Thyroid gland (tissue), 4 donors: ENCODE measurements around the gene PGLYRP1. TPM values are rescaled to one million over a fixed set of nuclear protein-coding genes. Genes with fewer than 3 reads are reported as not detected.

Experiments
- DNase-seq, 2 donors: peaks; one replicate each; pipeline ENCODE4 v3.0.0-alpha.2; 2019
- H3K27ac ChIP-seq, 3 donors: fragments of 200-600 bp; sonication (generic); 1 replicate in 2 of 3; 2 replicates in 1 of 3; pipeline ENCODE4 v1.5.1; 2016 to 2019; ENCODE audit warnings: mild to moderate bottlenecking in 1 of 3, moderate library complexity in 1 of 3
- H3K27me3 ChIP-seq: fragments of 200-600 bp; sonication (generic); one replicate; pipeline ENCODE4 v1.5.1; 2019
- H3K36me3 ChIP-seq, 2 donors: fragments of 200-600 bp; sonication (generic); one replicate each; pipeline ENCODE4 v1.5.1; 2016 to 2019
- H3K4me1 ChIP-seq, 2 donors: fragments of 200-600 bp; sonication (generic); one replicate each; pipeline ENCODE4 v1.5.1; 2017 to 2019
- H3K4me3 ChIP-seq, 3 donors: fragments of 200-600 bp; sonication (generic); replicated peaks in 1 of 3; 1 replicate in 2 of 3; 2 replicates in 1 of 3; pipeline ENCODE4 v1.5.1; 2016; ENCODE audit warnings: mild to moderate bottlenecking in 1 of 3
- H3K9me3 ChIP-seq: fragments of 200-600 bp; sonication (generic); one replicate; pipeline ENCODE4 v1.5.1; 2017
- CTCF ChIP-seq, 6 experiments: fragments of 200-600 bp in 3 of 6; fragments of 450-650 bp in 3 of 6; sonication (generic) in 3 of 6; IDR thresholded peaks; one replicate each; pipeline ENCODE4 v1.5.1; 2016 to 2019; ENCODE audit warnings: antibody characterized with exemption in 6 of 6, mild to moderate bottlenecking in 2 of 6, inconsistent platforms in 1 of 6, moderate library complexity in 1 of 6
- POLR2A ChIP-seq, 2 donors: fragments of 450-650 bp; IDR thresholded peaks; one replicate each; pipeline ENCODE4 v1.6.1; 2017; ENCODE audit warnings: antibody characterized with exemption in 2 of 2, mild to moderate bottlenecking in 2 of 2, moderate library complexity in 1 of 2
- whole genome bisulfite sequencing, 2 donors: methylation state at CpG; one replicate each; pipeline ENCODE4 v1.1.5; 2017; 5-methylcytosine and 5-hydroxymethylcytosine counted together
- intact Hi-C: fragments of 100-400 bp; cut with DNase I; formaldehyde crosslinking; loops from one replicate; pipeline ENCODE4 v1.15.1; 2023
- microRNA counts, 2 donors: library from miRNA; unstranded; fragments of <30 nt; microRNA quantifications; one replicate each; lab custom pipeline; 2016 to 2017
- microRNA-seq: library from miRNA; unstranded; fragments of <30 nt; microRNA quantifications from one replicate; pipeline ENCODE4, GENCODE V29; 2016
- small RNA-seq: library from RNA; depleted of rRNA; stranded (forward); fragments of <200 nt; gene quantifications from one replicate; pipeline ENCODE3, GENCODE V24; 2016
- total RNA-seq, 4 donors: library from RNA; depleted of rRNA; stranded (reverse); fragments of >200 nt; gene quantifications; one replicate each; pipeline ENCODE4 v1.2.3, GENCODE V29; 2016

The PGLYRP1 gene
- total RNA-seq, 4 donors from 2014 or later = 2.0 TPM; not detected in 3

- Histone ChIP-seq H3K36me3 (no peaks in the 10 kb centered on the region), H3K27ac (peak overlapping the region in 2 of 3 donors; percentile 43 to 52), H3K4me1 (no peaks in the 10 kb centered on the region), H3K27me3 (peaks cover 7% of the 10 kb centered on the region), H3K9me3 (no peaks in the 10 kb centered on the region), H3K4me3 (peak overlapping the region in 1 of 3 donors; percentile 24)
- WGBS, 2 donors = 15 to 18% methylated on average over 18 of the region's 18 CpGs
- intact Hi-C loops = no loop called here
- DNase-seq = peak in 1 of 2 donors; percentile 9
- TF ChIP-seq POLR2A (IDR thresholded peaks at IDR 0.05) = no peak
- no peak for TF ChIP-seq CTCF (IDR thresholded peaks at IDR 0.05)
These were observed 50.5 kb downstream of the PGLYRP1 start for GRCh38 chr19:45972081-45972946.

GRCh38 chr19:45971260-45971902 is 51.5 kb downstream of the PGLYRP1 start:
- H3K4me3 ChIP-seq = peak overlapping the region in 1 of 3 donors; percentile 9
- H3K36me3 ChIP-seq = no peaks in the 10 kb centered on the region
- no peak for TF ChIP-seq CTCF (IDR thresholded peaks at IDR 0.05)
- no peak for TF ChIP-seq POLR2A (IDR thresholded peaks at IDR 0.05)
- H3K9me3 ChIP-seq = no peaks in the 10 kb centered on the region
- intact Hi-C loops = no loop called here
- H3K27me3 ChIP-seq = peaks cover 7% of the 10 kb centered on the region
- DNase-seq = no peak
- H3K4me1 ChIP-seq = no peaks in the 10 kb centered on the region
- 8 to 25% methylated on average over 10 to 11 of the region's 11 CpGs for WGBS, 2 donors
- peak overlapping the region in 1 of 3 donors; percentile 33 for H3K27ac ChIP-seq

- no peak for TF ChIP-seq POLR2A (IDR thresholded peaks at IDR 0.05)
- TF ChIP-seq CTCF (IDR thresholded peaks at IDR 0.05) = no peak
- Histone ChIP-seq H3K27ac (no peak overlapping the region), H3K27me3 (peaks cover 7% of the 10 kb centered on the region), H3K9me3 (no peaks in the 10 kb centered on the region), H3K4me1 (no peaks in the 10 kb centered on the region), H3K4me3 (no peak overlapping the region), H3K36me3 (no peaks in the 10 kb centered on the region)
- 71 to 72% methylated on average over 5 of the region's 5 CpGs for WGBS, 2 donors
- intact Hi-C loops = no loop called here
- DNase-seq = no peak
These were observed 53.2 kb downstream of the PGLYRP1 start for GRCh38 chr19:45969676-45970075.

MicroRNAs encoded within 50 kb of the gene (microRNA counts, 767-probe panel; counts per million panel counts)
- microRNA hsa-miR-769-3p (lab: Ali Mortazavi, UCI) (0 counts per million in 2 donors), microRNA hsa-miR-769-5p (lab: Ali Mortazavi, UCI) (1,911 to 3,330 counts per million in 2 donors)

Small RNAs within 50 kb of the gene (microRNA-seq; reads per million reads assigned to microRNA genes)
- gene MIR769 = 23.8 reads per million, percentile 40 among the genes with 10 or more reads in this experiment

Small RNAs within 50 kb of the gene (small RNA-seq; reads per million reads assigned to genes)
- gene MIR769 = 6.0 reads per million, percentile 88 among the genes with 10 or more reads in this experiment

Other genes with a start within 250 kb of the PGLYRP1 start
- gene DMPK, start 240.6 kb downstream of the PGLYRP1 start, total RNA-seq = 10 to 100 TPM; 18.9 to 32.6 (median 26.3) TPM
- 10 to 100 TPM; 38.2 to 69.7 (median 48.3) TPM for gene DMWD, start 230.2 kb downstream of the PGLYRP1 start, total RNA-seq
- 1 to 10 TPM in 3 of 4 donors, under 1 TPM in 1; 0.50 to 8.9 (median 3.9) TPM for gene RSPH6A, start 207.7 kb downstream of the PGLYRP1 start, total RNA-seq
- 10 to 100 TPM; 32.4 to 56.8 (median 38.7) TPM for gene SYMPK, start 159.9 kb downstream of the PGLYRP1 start, total RNA-seq
- not detected for gene FOXA3, start 158.7 kb downstream of the PGLYRP1 start, total RNA-seq
- 10 to 100 TPM; 25.9 to 47.0 (median 36.1) TPM for gene IRF2BP1, start 136.9 kb downstream of the PGLYRP1 start, total RNA-seq
- 1 to 10 TPM; 1.8 to 4.3 (median 3.0) TPM for gene MYPOP, start 120.4 kb downstream of the PGLYRP1 start, total RNA-seq
- not detected for gene NANOS2, start 108.3 kb downstream of the PGLYRP1 start, total RNA-seq
- gene NOVA2, start 49.2 kb downstream of the PGLYRP1 start, total RNA-seq = 1 to 10 TPM; 1.5 to 3.6 (median 2.6) TPM
- gene CCDC61, start 27.6 kb downstream of the PGLYRP1 start, total RNA-seq = 10 to 100 TPM in 2 of 4 donors, 1 to 10 TPM in 2; 8.5 to 12.4 (median 9.8) TPM
- gene IGFL4, start 17.9 kb upstream of the PGLYRP1 start, total RNA-seq = not detected
- not detected for gene IGFL3, start 101.6 kb upstream of the PGLYRP1 start, total RNA-seq
- not detected for gene IGFL2, start 125.2 kb upstream of the PGLYRP1 start, total RNA-seq
- gene IGFL1, start 206.7 kb upstream of the PGLYRP1 start, total RNA-seq = not detected